ENCODE results near the gene CCND1. TPM values are rescaled to one million over a fixed set of nuclear protein-coding genes. Genes with fewer than 3 reads are reported as not detected.

CCND1 gene
- total RNA-seq, 1 donor from 2014 or later = 85.0 TPM

DNA sequence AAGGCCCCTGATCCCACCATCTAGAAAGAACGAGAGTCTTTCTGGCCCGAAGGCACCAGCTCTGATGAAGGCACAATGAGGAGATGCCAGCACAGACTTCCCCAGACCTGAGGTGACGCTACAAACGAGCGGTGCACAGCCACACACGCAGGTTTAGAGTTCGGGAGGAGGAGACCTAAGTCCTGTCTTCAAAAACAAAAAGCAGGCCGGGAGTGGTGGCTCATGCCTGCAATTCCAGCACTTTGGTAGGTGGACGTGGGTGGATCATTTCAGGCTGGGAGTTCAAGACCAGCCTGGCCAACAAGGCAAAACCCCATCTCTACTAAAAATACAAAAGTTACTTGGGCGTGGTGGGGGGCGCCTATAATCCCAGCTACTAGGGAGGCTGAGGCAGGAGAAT, 24.7 kb downstream of the CCND1 start:
- DNase-seq (ENCODE audit: low spot score) = no peak
- H3K4me3 ChIP-seq = no peak overlapping the region
- peaks cover 6% of the 10 kb centered on the region for H4K20me1 ChIP-seq (ENCODE audit: low read depth)
- H3K4me1 Mint-ChIP-seq = peaks cover 36% of the 10 kb centered on the region
- H2AFZ ChIP-seq (replicated peaks) = no peak overlapping the region
- H3K27ac ChIP-seq = no peak overlapping the region
- no peaks in the 10 kb centered on the region for H3K4me1 ChIP-seq
- no peak overlapping the region for H3K4me2 ChIP-seq
- peaks cover 4% of the 10 kb centered on the region for H3F3A ChIP-seq (ENCODE audit: low read depth)
- H3K36me3 ChIP-seq = no peaks in the 10 kb centered on the region
- peaks cover 5% of the 10 kb centered on the region for H3K27me3 Mint-ChIP-seq (ENCODE audit: insufficient read depth, low read depth)
- no peaks in the 10 kb centered on the region for H3K27me3 ChIP-seq
- no peaks in the 10 kb centered on the region for H3K9me3 ChIP-seq (ENCODE audit: low read depth)
- peaks cover 13% of the 10 kb centered on the region for H3K36me3 Mint-ChIP-seq
- H3K9me3 Mint-ChIP-seq = no peaks in the 10 kb centered on the region
- H3K9ac ChIP-seq = no peak overlapping the region
- no peak overlapping the region for H3K4me3 Mint-ChIP-seq
- TF ChIP-seq EZH2phosphoT487 (IDR thresholded peaks at IDR 0.05) (no peak), CTCF (IDR thresholded peaks at IDR 0.05) (no peak), EZH2 (IDR thresholded peaks at IDR 0.05) (no peak)
- no peaks in the 10 kb centered on the region for H3K79me2 ChIP-seq (ENCODE audit: low read depth)
- H3K27ac Mint-ChIP-seq = no peak overlapping the region

GRCh38 chr11:69666261-69666660, 25.3 kb downstream of the CCND1 start:
- no peaks in the 10 kb centered on the region for H3K36me3 ChIP-seq
- no peak for DNase-seq (ENCODE audit: low spot score)

DNA sequence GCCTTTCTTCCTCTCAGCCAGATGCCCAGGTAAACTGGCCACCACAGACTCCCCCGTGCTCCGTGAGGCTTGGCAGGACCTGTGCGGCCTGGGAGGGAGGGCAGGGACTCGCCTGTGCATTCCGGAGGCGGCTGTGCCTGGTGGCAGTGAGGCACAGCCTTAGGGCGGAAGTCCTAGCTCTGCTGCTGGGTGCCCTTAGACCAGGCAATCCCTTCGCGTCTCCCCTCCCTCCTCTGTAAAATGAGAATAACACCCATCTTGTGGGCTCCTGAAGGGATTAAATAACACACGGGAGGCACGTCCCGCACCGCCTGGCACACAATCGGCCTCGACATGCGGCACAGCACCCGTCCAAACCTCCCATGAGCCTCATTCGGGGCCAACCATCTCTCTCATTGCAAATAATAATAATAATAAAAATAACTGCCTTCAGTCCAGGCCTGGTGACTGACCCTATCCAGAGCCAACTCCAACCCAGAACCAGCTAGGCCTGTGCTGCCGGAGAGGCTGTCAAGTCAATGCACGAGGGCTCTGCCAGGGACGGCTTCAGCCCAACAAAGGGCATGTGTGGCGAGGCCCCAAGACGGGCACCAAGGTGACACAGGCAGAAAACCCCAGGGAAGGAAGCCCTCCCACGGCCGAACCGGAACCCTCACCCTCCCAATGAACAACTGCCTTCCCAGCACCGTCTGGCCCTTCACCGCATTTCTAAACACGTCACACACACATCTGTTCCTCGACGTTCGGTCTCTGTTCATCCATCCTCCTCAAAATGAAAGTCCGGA, 26.0 kb downstream of the CCND1 start:
- peaks cover 30% of the 10 kb centered on the region for H3K4me1 Mint-ChIP-seq
- no peaks in the 10 kb centered on the region for H3K9me3 Mint-ChIP-seq
- no peak for DNase-seq (ENCODE audit: low spot score)
- peaks cover 2% of the 10 kb centered on the region for H3K27me3 Mint-ChIP-seq (ENCODE audit: insufficient read depth, low read depth)
- Histone ChIP-seq H3K27me3 (no peaks in the 10 kb centered on the region), H4K20me1 (ENCODE audit: low read depth) (peaks cover 5% of the 10 kb centered on the region), H2AFZ (replicated peaks) (no peak overlapping the region), H3K4me2 (no peak overlapping the region), H3K4me1 (no peaks in the 10 kb centered on the region), H3K9ac (no peak overlapping the region), H3F3A (ENCODE audit: low read depth) (peaks cover 12% of the 10 kb centered on the region), H3K36me3 (no peaks in the 10 kb centered on the region), H3K27ac (no peak overlapping the region), H3K9me3 (ENCODE audit: low read depth) (no peaks in the 10 kb centered on the region), H3K4me3 (no peak overlapping the region), H3K79me2 (ENCODE audit: low read depth) (no peaks in the 10 kb centered on the region)
- no peak overlapping the region for H3K27ac Mint-ChIP-seq
- no peak overlapping the region for H3K4me3 Mint-ChIP-seq
- peaks cover 12% of the 10 kb centered on the region for H3K36me3 Mint-ChIP-seq
- no peak for TF ChIP-seq EZH2phosphoT487 (IDR thresholded peaks at IDR 0.05)
- no peak for TF ChIP-seq CTCF (IDR thresholded peaks at IDR 0.05)
- TF ChIP-seq EZH2 (IDR thresholded peaks at IDR 0.05) = no peak

More at GRCh38 chr11:69666261-69666660, 25.3 kb downstream of the CCND1 start:
- Histone ChIP-seq H3K27me3 (no peaks in the 10 kb centered on the region), H2AFZ (replicated peaks) (no peak overlapping the region), H3K27ac (no peak overlapping the region), H3F3A (ENCODE audit: low read depth) (peaks cover 10% of the 10 kb centered on the region), H3K79me2 (ENCODE audit: low read depth) (no peaks in the 10 kb centered on the region), H3K4me2 (no peak overlapping the region), H4K20me1 (ENCODE audit: low read depth) (peaks cover 6% of the 10 kb centered on the region), H3K9me3 (ENCODE audit: low read depth) (no peaks in the 10 kb centered on the region), H3K4me1 (no peaks in the 10 kb centered on the region), H3K9ac (no peak overlapping the region), H3K4me3 (no peak overlapping the region)
- no peaks in the 10 kb centered on the region for H3K9me3 Mint-ChIP-seq
- peaks cover 5% of the 10 kb centered on the region for H3K27me3 Mint-ChIP-seq (ENCODE audit: insufficient read depth, low read depth)
- no peak for TF ChIP-seq EZH2 (IDR thresholded peaks at IDR 0.05)
- TF ChIP-seq EZH2phosphoT487 (IDR thresholded peaks at IDR 0.05) = no peak
- TF ChIP-seq CTCF (IDR thresholded peaks at IDR 0.05) = no peak
- H3K4me1 Mint-ChIP-seq = peaks cover 35% of the 10 kb centered on the region
- H3K4me3 Mint-ChIP-seq = no peak overlapping the region
- H3K36me3 Mint-ChIP-seq = peaks cover 12% of the 10 kb centered on the region
- no peak overlapping the region for H3K27ac Mint-ChIP-seq

Measured in neural progenitor cell (in vitro differentiated cells).